NB4 (cell line): ENCODE results near the gene METAP1.

Source experiments
- CTCF ChIP-seq: IDR thresholded peaks from one replicate; pipeline ENCODE4 v1.5.1; 2012; ENCODE audit warnings: low read depth, low read length
- MYC ChIP-seq: IDR thresholded peaks from 2 replicates; pipeline ENCODE4 v1.6.1; 2011; ENCODE audit warnings: low read depth, low read length
- POLR2A ChIP-seq: IDR thresholded peaks from 2 replicates; pipeline ENCODE4 v1.6.1; 2011; ENCODE audit warnings: mild to moderate bottlenecking; ENCODE audit not compliant: insufficient read length; ENCODE audit errors: extremely low read depth
- TF ChIP-seq, protein P1 (sequence below): IDR thresholded peaks from 2 replicates; pipeline ENCODE4 v1.6.1; 2011; ENCODE audit warnings: low read depth, low read length

DNA sequence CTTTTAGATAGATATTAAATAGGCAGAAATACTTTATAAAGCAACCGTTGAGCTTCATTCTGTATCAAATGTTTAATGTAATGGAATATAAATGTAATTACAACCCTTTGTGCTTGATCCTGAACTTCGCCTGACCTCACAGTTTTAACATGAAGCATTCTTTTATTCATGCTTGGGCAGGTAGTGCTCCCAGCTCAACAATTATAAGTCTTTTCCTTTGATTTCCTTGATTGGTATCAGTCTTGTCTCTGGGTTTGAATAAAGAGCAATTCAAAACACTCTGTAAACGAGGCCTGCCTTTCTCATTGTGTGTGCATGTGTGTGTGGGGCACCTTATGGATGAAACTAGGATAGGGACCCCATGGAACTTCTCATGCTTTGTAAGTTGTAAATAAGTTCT, 6.8 kb downstream of the METAP1 start:
- TF ChIP-seq CTCF = no peak
- TF ChIP-seq POLR2A = no peak
- no peak for TF ChIP-seq MYC
- TF ChIP-seq, protein P1, sequence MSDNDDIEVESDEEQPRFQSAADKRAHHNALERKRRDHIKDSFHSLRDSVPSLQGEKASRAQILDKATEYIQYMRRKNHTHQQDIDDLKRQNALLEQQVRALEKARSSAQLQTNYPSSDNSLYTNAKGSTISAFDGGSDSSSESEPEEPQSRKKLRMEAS = no peak
